ENCODE results near the gene TRIM43.
"Not testable (repeated sequence)": the region's sequence is repeated elsewhere in the genome, so short reads cannot be mapped to it uniquely, and the experiment has no call there.

DNA sequence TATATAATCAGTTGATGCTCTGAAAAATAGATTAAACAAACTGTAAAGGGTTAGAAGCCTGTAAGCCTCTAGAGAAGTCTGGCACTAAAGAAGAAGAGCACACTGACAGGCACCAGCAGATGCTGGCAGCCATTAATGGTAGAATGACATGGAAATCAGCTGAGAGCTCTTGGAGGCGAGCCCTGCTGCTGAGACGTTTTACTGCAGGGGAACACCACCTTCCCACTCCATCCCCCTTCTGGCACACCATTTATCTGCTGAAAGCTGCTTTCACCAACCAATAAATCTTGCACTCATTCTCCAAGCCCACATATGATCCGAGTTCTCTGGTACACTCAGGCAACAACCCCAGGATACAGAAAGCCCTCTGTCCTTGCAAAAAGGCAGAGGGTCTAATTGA, 16.6 kb downstream of the TRIM43 start:
- TF ChIP-seq CTCF (conservative IDR thresholded peaks at IDR 0.05 in 1 of 2, IDR thresholded peaks at IDR 0.05 in 1 of 2; ENCODE audit: low read depth in 1 of 2, low read length in 2 of 2); EZH2 (IDR thresholded peaks at IDR 0.05; ENCODE audit: low read length, missing control alignments): not testable (repeated sequence)
